ENCODE data around the gene INSIG1. TPM values are rescaled to one million over a fixed set of nuclear protein-coding genes. Genes with fewer than 3 reads are reported as not detected.

Gene INSIG1
- total RNA-seq, 8 experiments from 2014 or later = 12.9 to 89.4 (median 35.8) TPM

GRCh38 chr7:155268921-155269650 lies 28.6 kb upstream of the INSIG1 start:
- Histone ChIP-seq H3K27ac (no peak overlapping the region), H3K4me1 (replicated peaks in 1 of 2) (no peaks in the 10 kb centered on the region), H3K4me3 (no peak overlapping the region)
- in situ Hi-C loops (cut with MboI; ENCODE audit: low pct_unique_long_range_greater_than_20kb in 2 of 9, low sequenced_read_pairs in 9 of 9, unreplicated experiment in 9 of 9) = no loop called here
- WGBS, 10 experiments = 20 to 100% (median 90%) methylated on average over 1 to 6 of the region's 6 CpGs
- ATAC-seq (replicated peaks in 6 of 8) = no peak

- Histone ChIP-seq H3K4me3 (no peak overlapping the region), H3K4me1 (replicated peaks in 1 of 2) (no peaks in the 10 kb centered on the region), H3K27ac (no peak overlapping the region)
- in situ Hi-C loops (cut with MboI; ENCODE audit: low pct_unique_long_range_greater_than_20kb in 2 of 9, low sequenced_read_pairs in 9 of 9, unreplicated experiment in 9 of 9) = no loop called here
- ATAC-seq (replicated peaks in 6 of 8) = no peak
- 60 to 100% (median 83%) methylated on average over 2 to 16 of the region's 20 CpGs; no CpG with 5 or more reads in 1 of the 10 experiments for WGBS, 10 experiments
These were observed 27.7 kb upstream of the INSIG1 start for GRCh38 chr7:155269766-155270585.

GRCh38 chr7:155270861-155271260 lies 26.8 kb upstream of the INSIG1 start:
- peaks cover under 1 to 2% of the 10 kb centered on the region in 2 donors for H3K4me1 ChIP-seq (replicated peaks in 1 of 2)
- H3K27ac ChIP-seq = no peak overlapping the region
- 47 to 100% (median 80%) methylated on average over 1 to 3 of the region's 3 CpGs; no CpG with 5 or more reads in 1 of the 10 experiments for whole genome bisulfite sequencing, 10 experiments
- no peak overlapping the region for H3K4me3 ChIP-seq
- in situ Hi-C loops (cut with MboI; ENCODE audit: low pct_unique_long_range_greater_than_20kb in 2 of 9, low sequenced_read_pairs in 9 of 9, unreplicated experiment in 9 of 9) = no loop called here
- ATAC-seq (replicated peaks in 6 of 8) = no peak

GRCh38 chr7:155274633-155275355 lies 22.9 kb upstream of the INSIG1 start:
- no peak for ATAC-seq (replicated peaks in 6 of 8)
- 0 to 85% (median 69%) methylated on average over 2 to 4 of the region's 4 CpGs; no CpG with 5 or more reads in 1 of the 10 experiments for WGBS, 10 experiments
- H3K4me3 ChIP-seq = no peak overlapping the region
- in situ Hi-C loops (cut with MboI; ENCODE audit: low pct_unique_long_range_greater_than_20kb in 2 of 9, low sequenced_read_pairs in 9 of 9, unreplicated experiment in 9 of 9) = no loop called here
- H3K4me1 ChIP-seq (replicated peaks in 1 of 2) = peaks cover 10 to 15% of the 10 kb centered on the region in 2 donors
- H3K27ac ChIP-seq = no peak overlapping the region

GRCh38 chr7:155276042-155276799 lies 21.5 kb upstream of the INSIG1 start:
- 57 to 100% (median 81%) methylated on average over 3 to 16 of the region's 19 CpGs for WGBS, 10 experiments
- in situ Hi-C loops (cut with MboI; ENCODE audit: low pct_unique_long_range_greater_than_20kb in 2 of 9, low sequenced_read_pairs in 9 of 9, unreplicated experiment in 9 of 9) = no loop called here
- peaks cover 10 to 15% of the 10 kb centered on the region in 2 donors for H3K4me1 ChIP-seq (replicated peaks in 1 of 2)
- ATAC-seq (replicated peaks in 6 of 8) = peak in 3 of 8 experiments; percentile 36 to 53 (median 47)
- no peak overlapping the region for H3K27ac ChIP-seq
- no peak overlapping the region for H3K4me3 ChIP-seq

GRCh38 chr7:155276800-155277375 lies 20.8 kb upstream of the INSIG1 start:
- Histone ChIP-seq H3K4me1 (replicated peaks in 1 of 2) (peaks cover 10 to 15% of the 10 kb centered on the region in 2 donors), H3K27ac (no peak overlapping the region), H3K4me3 (no peak overlapping the region)
- in situ Hi-C loops (cut with MboI; ENCODE audit: low pct_unique_long_range_greater_than_20kb in 2 of 9, low sequenced_read_pairs in 9 of 9, unreplicated experiment in 9 of 9) = no loop called here
- WGBS, 10 experiments = 86 to 100% (median 97%) methylated on average over 1 to 7 of the region's 12 CpGs; no CpG with 5 or more reads in 4 of the 10 experiments
- ATAC-seq (replicated peaks in 6 of 8) = no peak

- Histone ChIP-seq H3K27ac (no peak overlapping the region), H3K4me3 (no peak overlapping the region), H3K4me1 (replicated peaks in 1 of 2) (peaks cover 10 to 15% of the 10 kb centered on the region in 2 donors)
- 43 to 90% (median 80%) methylated on average over 1 to 10 of the region's 10 CpGs; no CpG with 5 or more reads in 1 of the 10 experiments for WGBS, 10 experiments
- in situ Hi-C loops (cut with MboI; ENCODE audit: low pct_unique_long_range_greater_than_20kb in 2 of 9, low sequenced_read_pairs in 9 of 9, unreplicated experiment in 9 of 9) = no loop called here
- ATAC-seq (replicated peaks in 6 of 8) = no peak
These were observed 20.2 kb upstream of the INSIG1 start for GRCh38 chr7:155277385-155277994.

GRCh38 chr7:155278921-155279320 lies 18.8 kb upstream of the INSIG1 start:
- in situ Hi-C loops (cut with MboI; ENCODE audit: low pct_unique_long_range_greater_than_20kb in 2 of 9, low sequenced_read_pairs in 9 of 9, unreplicated experiment in 9 of 9) = no loop called here
- peak in 2 of 8 experiments; percentile 59 to 80 for ATAC-seq (replicated peaks in 6 of 8)
- WGBS, 10 experiments = 0 to 100% (median 68%) methylated on average over 1 to 8 of the region's 9 CpGs; no CpG with 5 or more reads in 2 of the 10 experiments
- H3K4me1 ChIP-seq (replicated peaks in 1 of 2) = peaks cover 10 to 22% of the 10 kb centered on the region in 2 donors
- no peak overlapping the region for H3K27ac ChIP-seq
- H3K4me3 ChIP-seq = no peak overlapping the region

GRCh38 chr7:155279787-155280445 lies 17.8 kb upstream of the INSIG1 start:
- Histone ChIP-seq H3K27ac (no peak overlapping the region), H3K4me3 (no peak overlapping the region), H3K4me1 (replicated peaks in 1 of 2) (peaks cover 10 to 22% of the 10 kb centered on the region in 2 donors)
- 69 to 98% (median 90%) methylated on average over 2 to 12 of the region's 14 CpGs for WGBS, 10 experiments
- in situ Hi-C loops (cut with MboI; ENCODE audit: low pct_unique_long_range_greater_than_20kb in 2 of 9, low sequenced_read_pairs in 9 of 9, unreplicated experiment in 9 of 9) = no loop called here
- no peak for ATAC-seq (replicated peaks in 6 of 8)

GRCh38 chr7:155280446-155281397 lies 17.0 kb upstream of the INSIG1 start:
- ATAC-seq (replicated peaks in 6 of 8) = no peak
- 60 to 100% (median 83%) methylated on average over 1 to 8 of the region's 13 CpGs for WGBS, 10 experiments
- Histone ChIP-seq H3K27ac (no peak overlapping the region), H3K4me3 (no peak overlapping the region), H3K4me1 (replicated peaks in 1 of 2) (peaks cover 10 to 21% of the 10 kb centered on the region in 2 donors)
- in situ Hi-C loops (cut with MboI; ENCODE audit: low pct_unique_long_range_greater_than_20kb in 2 of 9, low sequenced_read_pairs in 9 of 9, unreplicated experiment in 9 of 9) = no loop called here
